ENCODE data around the gene MAEL. TPM values are rescaled to one million over a fixed set of nuclear protein-coding genes. Genes with fewer than 3 reads are reported as not detected.
A peak's percentile ranks its signal among the peaks of the same experiment; 100 is the strongest.

Gene MAEL
- total RNA-seq, 1 donor from 2014 or later: not detected

DNA sequence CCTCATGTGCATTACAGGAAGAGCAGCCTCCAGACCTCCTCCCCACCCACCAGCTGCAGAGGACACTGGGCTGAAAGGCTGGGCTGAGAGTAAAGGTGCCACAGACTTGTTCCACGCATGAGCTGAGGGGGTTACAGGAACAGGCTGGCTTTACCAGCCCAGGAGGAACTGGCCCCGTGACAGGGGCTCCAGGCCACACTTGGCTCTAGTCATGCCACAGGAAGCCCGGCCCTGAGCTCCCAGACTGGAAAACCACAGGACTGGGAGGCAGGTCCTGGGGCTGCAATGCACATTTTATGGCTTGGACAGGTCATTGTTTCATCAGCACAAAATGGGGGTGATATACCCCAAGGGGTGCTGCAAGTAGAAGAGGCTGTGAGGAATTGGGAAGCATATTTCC is 65.5 kb downstream of the MAEL start:
- Histone ChIP-seq H3K4me3 (ENCODE audit: low read depth, low read length) (no peak overlapping the region), H3K36me3 (ENCODE audit: control insufficient read depth, insufficient read depth, low read length) (no peaks in the 10 kb centered on the region), H3K27me3 (ENCODE audit: control insufficient read depth, insufficient read depth, low read length) (no peaks in the 10 kb centered on the region)
- FAIRE-seq (no peak), DNase-seq (ENCODE audit: low read depth) (no peak)
- TF ChIP-seq, protein P1, sequence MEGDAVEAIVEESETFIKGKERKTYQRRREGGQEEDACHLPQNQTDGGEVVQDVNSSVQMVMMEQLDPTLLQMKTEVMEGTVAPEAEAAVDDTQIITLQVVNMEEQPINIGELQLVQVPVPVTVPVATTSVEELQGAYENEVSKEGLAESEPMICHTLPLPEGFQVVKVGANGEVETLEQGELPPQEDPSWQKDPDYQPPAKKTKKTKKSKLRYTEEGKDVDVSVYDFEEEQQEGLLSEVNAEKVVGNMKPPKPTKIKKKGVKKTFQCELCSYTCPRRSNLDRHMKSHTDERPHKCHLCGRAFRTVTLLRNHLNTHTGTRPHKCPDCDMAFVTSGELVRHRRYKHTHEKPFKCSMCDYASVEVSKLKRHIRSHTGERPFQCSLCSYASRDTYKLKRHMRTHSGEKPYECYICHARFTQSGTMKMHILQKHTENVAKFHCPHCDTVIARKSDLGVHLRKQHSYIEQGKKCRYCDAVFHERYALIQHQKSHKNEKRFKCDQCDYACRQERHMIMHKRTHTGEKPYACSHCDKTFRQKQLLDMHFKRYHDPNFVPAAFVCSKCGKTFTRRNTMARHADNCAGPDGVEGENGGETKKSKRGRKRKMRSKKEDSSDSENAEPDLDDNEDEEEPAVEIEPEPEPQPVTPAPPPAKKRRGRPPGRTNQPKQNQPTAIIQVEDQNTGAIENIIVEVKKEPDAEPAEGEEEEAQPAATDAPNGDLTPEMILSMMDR (IDR thresholded peaks at IDR 0.05; ENCODE audit: insufficient read depth, low read length, severe bottlenecking): no peak

- TF ChIP-seq, protein P1 (IDR thresholded peaks at IDR 0.05; ENCODE audit: insufficient read depth, low read length, severe bottlenecking): no peak
- H3K4me3 ChIP-seq (ENCODE audit: low read depth, low read length): no peak overlapping the region
- DNase-seq (ENCODE audit: low read depth) (no peak), FAIRE-seq (no peak)
- no peaks in the 10 kb centered on the region for H3K36me3 ChIP-seq (ENCODE audit: control insufficient read depth, insufficient read depth, low read length)
- no peaks in the 10 kb centered on the region for H3K27me3 ChIP-seq (ENCODE audit: control insufficient read depth, insufficient read depth, low read length)
Observed at GRCh38 chr1:167054946-167055630, 66.0 kb downstream of the MAEL start.

- H3K36me3 ChIP-seq (ENCODE audit: control insufficient read depth, insufficient read depth, low read length): no peaks in the 10 kb centered on the region
- DNase-seq (ENCODE audit: low read depth) (no peak), FAIRE-seq (peak; percentile 98)
- TF ChIP-seq, protein P1 (IDR thresholded peaks at IDR 0.05; ENCODE audit: insufficient read depth, low read length, severe bottlenecking): no peak
- H3K4me3 ChIP-seq (ENCODE audit: low read depth, low read length): no peak overlapping the region
- no peaks in the 10 kb centered on the region for H3K27me3 ChIP-seq (ENCODE audit: control insufficient read depth, insufficient read depth, low read length)
Observed at GRCh38 chr1:167056529-167057231, 67.6 kb downstream of the MAEL start.

- TF ChIP-seq, protein P1 (IDR thresholded peaks at IDR 0.05; ENCODE audit: insufficient read depth, low read length, severe bottlenecking): peak; percentile 63
- Histone ChIP-seq H3K27me3 (ENCODE audit: control insufficient read depth, insufficient read depth, low read length) (no peaks in the 10 kb centered on the region), H3K36me3 (ENCODE audit: control insufficient read depth, insufficient read depth, low read length) (no peaks in the 10 kb centered on the region), H3K4me3 (ENCODE audit: low read depth, low read length) (no peak overlapping the region)
- FAIRE-seq (no peak), DNase-seq (ENCODE audit: low read depth) (peak; percentile 41)
Observed at GRCh38 chr1:167057241-167057688, 68.2 kb downstream of the MAEL start.

DNA sequence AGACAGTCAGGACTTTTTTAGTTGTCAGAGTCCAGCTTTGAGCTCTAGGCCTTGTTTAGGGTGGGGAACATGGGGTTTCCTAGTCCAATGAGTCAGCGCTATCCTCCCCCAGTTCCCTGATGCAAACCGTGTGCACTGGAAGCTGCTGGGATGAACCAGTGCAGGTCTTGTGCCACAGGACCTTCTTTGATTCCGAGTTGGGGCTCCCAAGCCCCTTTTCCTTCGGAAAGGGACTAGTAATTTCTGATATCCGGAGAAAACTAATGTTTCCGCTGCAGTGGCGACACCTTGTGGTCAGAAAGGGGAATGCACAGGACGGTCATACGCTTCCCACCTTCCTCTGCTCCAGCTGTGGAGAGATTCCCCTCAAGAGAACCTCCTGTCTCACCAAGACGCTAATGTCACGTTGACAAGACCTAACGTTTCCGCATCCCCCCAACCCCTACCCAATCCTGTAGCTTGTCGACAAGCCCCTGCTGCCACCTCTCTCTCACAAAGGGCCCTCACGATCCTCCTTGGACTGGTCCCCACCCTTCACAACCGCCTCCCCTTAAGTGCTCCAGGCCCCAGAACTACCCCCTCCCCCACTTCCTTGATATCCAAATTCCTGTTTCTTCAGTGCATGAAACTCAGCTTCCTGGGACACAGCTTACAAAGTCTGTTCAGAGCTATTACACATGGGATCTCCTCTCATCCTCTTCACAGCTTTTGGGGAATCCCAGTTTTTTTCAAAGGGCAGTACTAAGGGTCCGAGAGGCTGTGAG is 70.1 kb downstream of the MAEL start:
- no peaks in the 10 kb centered on the region for H3K27me3 ChIP-seq (ENCODE audit: control insufficient read depth, insufficient read depth, low read length)
- DNase-seq (ENCODE audit: low read depth) (peak; percentile 47), FAIRE-seq (no peak)
- no peaks in the 10 kb centered on the region for H3K36me3 ChIP-seq (ENCODE audit: control insufficient read depth, insufficient read depth, low read length)
- H3K4me3 ChIP-seq (ENCODE audit: low read depth, low read length): no peak overlapping the region
- TF ChIP-seq, protein P1 (IDR thresholded peaks at IDR 0.05; ENCODE audit: insufficient read depth, low read length, severe bottlenecking): peak; percentile 92
